Middle frontal gyrus (tissue), 1 donor: ENCODE results near the gene FMO1.
"Not testable (repeated sequence)": the region's sequence is repeated elsewhere in the genome, so short reads cannot be mapped to it uniquely, and the experiment has no call there.

Source experiments
- DNase-seq: peaks from one replicate; pipeline ENCODE4 v3.0.0-alpha.2; 2015; ENCODE audit warnings: low spot score; ENCODE audit errors: extremely low spot score

Gene FMO1

DNA sequence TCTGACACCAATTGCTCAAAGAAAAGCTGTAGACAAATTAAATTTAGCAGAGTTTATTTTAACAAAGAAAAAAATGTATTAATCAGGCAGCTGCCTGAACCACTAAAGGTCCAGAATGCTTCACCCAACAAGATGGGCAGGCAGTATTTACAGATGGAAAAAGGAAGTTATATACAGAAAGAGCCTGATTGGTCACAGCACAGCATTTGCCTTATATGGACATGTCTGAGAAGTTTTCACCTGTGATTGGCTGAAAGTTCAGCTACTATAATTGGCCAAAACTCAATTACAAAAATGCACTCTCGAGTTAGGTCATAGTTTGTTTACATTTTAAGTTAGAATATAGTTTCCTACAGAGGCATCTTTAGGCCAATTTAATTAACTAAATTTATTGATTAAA lies 15.1 kb upstream of the FMO1 start:
- no peak for DNase-seq

DNA sequence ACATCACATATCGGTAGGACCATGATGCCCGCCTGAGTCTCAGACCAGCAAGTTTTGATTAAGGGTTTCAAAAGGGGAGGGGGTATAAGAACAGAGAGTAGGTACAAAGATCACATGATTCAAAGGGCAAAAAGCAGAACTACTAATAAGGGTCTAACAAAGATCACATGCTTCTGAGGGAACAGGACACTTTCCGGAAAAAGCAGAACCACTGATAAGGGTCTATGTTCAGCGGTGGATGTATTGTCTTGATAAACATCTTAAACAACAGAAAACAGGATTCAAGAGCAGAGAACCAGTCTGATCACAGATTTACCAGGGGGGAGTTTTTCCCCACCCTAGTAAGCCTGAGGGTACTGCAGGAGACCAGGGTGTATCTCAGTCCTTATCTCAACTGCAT lies 12.1 kb upstream of the FMO1 start:
- DNase-seq = not testable (repeated sequence)

DNA sequence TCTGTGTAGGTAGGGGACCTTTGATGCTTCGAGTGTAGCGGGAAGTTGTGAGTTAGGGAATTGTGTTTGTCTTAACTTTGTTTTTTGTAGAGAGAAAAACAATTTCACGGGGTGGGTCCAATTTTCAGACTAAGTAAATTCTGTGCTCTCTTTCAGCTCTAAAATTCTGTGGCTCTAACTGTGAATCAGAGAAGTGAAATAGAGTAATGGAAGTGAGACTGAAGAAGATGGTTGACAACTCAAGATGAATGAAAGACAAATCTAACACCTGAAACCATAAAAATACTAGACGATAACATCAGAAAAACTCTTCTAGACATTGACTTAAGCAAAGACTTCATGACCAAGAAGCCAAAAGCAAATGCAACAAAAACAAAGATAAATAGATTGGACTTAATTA lies 4.4 kb upstream of the FMO1 start:
- DNase-seq = no peak

DNA sequence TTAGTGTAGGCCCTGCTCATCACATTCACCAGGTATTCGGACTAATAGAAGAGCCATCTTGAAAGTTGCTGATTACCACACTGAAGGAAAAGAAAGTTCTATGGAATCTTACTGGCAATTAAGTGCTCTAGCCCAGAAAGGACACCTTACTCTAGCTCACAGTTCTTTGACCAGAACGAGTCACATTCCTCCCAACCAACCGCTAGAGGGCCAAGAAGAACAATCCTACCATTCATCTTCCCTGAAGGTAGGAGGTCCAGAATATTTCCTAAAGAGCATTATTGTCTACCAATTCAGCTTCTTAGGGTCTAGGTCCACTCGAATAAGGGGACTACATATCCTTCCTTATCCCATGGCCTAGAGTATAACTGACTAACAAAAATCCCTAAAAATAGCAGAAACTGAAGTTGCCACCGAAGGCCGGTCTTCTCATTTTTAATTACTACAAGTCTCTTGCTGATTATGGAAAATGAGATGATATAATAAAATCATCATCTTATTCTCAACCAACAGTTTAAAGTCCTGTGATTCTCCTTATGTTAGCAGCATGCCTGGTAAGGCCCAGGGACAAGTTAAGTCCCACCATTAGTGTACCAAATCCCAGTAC lies 2.7 kb upstream of the FMO1 start:
- DNase-seq = no peak

DNA sequence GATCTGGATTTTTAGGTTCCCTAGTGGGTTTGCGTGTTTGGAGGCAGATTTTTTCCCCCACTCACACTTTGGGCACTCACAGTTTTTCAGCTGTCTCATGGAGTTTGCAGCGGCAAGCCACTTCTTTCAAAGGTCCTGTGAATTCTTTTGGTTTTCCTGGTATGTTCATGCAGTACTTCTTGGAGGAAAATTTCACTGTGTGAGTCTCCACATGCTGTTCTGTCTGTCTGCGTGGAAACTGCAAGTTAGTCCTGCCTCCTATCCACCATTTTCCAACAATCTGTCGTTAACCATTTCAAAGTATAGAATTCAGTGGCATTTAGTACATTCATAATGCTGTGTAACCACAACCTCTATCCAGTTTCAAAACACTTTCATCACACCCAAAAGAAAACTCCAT lies 793 bp upstream of the FMO1 start:
- DNase-seq = no peak

DNA sequence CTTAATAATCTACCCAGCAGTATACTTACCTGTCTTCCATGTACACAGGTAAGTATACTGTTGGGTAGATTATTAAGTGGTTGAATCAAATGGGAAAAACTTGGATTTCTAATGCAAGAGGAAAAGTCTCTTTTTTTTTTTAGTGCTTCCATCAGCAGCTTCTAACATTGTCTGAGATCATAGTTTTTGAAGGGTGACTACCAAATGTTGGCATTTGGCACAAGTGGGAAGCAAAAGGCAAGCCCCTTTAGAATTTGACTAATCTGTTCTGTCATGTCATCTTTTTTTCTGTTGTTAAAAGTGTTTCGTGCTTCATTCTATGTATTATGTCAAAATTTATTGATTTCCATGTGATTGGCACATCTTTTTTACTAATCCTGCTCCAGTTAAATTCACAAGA lies 547 bp downstream of the FMO1 start:
- no peak for DNase-seq

DNA sequence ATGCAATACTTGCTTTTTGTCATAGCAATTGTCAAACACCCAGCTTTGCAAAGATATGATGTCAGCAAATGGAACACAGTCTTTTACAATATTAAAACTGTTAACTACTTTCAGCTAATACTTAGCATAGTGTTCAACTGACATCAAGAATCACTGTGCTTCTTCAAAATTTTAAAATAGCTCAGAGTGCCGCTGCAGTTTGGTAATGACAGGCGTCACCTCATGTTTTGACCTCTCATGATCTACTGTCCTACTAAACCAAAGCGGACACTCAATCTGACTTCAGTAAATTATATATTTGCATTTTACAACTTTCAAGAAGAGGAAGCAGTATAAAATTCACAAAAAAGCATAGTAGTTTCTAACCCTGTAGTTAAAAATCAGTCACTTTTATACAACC lies 2.0 kb downstream of the FMO1 start:
- DNase-seq = no peak

DNA sequence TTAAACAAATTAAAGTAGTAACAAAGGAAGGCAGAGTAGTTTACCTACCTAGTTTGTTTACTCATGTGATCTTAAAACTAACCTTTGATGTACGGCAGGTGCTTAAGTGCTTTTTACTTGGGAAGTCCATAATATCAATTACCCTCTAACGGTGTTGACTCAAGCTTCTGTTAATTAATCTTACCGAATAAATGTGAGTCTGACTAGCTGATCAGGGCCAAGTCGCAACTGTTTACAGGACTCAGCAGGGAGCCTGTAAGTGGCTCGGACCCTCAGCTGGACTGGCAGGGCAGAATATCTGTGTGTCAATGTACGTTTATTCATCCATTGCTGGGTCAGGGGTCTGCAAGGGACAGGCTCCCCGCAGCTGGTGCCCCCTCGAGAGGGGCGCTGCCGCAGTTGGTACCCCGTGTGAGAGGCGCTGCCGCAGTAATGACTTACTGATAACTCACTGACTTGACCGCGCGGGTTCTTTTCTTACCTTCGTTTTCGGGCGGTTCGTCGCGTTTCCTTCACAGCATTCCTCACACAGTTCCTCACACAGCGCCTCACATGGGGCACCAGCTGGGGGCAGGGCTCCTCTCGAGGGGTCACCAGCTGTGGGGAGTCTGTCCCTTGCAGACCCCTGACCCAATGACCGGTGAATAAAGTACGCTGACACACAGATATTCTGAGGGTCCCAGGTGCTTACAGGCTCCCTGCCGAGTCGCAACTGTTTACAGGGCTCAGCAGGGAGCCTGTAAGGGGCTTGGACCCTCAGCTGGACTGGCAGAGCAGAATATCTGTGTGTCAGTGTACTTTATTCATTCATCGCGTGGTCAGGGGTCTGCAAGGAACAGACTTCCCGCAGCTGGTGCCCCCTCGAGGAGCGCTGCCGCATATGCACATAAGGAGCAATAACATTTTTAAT lies 3.0 kb downstream of the FMO1 start:
- no peak for DNase-seq

DNA sequence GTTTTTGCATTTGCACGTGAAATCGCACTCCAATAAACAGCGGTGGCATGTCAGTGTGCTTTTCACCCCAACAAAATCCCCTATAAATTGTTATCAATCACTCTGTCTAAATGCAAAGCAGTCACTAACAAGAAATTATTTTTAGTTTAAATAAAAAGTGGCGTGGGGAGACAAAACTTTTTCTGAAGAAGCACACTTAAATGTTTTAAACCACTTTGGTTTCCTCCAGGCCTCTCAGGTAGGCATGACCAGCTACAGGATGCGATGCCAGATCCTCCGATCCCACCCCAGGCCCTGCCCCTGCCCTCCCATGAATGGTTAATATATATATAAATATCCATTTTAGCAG lies 3.6 kb downstream of the FMO1 start:
- no peak for DNase-seq

DNA sequence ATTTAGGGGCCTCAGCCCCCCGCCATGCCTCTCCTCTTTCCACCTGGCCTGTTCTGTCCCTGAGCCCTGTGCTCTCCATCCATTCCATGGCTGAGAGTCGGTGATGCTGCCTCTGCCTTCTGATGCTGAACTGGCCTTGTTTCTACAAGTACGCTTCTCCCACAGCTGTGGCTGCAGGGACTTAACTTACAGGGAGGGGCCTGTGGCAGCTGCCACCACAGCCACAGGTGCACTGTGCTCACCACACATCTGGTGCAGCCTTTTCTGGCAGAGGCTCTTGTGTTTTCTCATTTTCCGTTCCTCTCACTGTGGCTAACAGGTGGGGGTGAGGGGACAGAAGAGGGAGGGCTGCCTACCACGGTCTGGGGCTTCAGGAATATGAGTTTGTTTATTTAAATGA lies 4.2 kb downstream of the FMO1 start:
- no peak for DNase-seq

DNA sequence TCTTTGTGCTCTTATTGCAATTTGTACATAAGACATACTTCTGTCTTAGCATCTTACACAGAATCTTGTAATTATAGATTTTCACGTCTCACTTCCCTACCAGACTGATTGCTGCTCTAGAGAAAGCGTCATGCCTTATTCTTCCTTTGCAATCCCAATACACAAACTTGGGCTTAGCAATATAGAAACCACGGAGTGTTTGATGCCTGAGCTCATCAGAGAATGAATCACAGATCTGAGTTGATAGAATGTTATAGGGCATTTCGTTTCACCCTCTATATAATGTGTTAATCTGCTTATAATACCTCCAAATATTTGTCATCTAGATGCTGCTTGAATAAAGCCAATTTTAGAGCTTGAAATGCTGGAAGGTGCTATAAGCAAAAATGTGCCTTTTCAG lies 6.6 kb downstream of the FMO1 start:
- DNase-seq = no peak

DNA sequence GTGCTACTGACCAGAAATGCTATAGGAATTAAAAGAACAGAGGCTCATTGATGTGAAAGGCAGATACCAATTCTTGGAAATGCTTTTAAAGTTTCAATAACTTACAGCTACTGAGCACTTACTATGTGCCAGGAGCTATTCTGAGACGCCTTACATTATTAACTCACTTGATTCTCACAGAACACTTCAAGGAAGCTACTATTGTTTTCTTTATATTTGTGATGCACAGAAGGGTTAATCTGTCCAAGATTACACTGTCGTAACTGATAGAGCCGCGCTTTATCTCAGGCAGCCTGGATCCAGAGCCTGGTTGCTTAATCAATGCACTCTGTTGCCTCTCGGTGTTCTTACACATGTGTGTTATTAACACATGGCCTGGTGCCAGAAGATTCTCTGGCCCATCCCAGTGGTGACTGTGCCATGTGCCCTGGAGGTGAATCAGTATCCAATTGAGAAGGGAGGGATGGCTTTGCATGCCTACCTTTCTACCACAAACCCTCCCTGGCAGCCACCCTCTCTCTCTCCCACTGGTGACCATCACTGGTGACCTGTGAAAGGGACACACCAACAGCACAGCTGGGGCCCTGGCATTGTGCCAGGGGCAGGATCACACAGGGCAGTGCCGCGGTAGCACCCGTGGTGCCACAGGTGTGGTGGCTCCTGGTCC lies 8.8 kb downstream of the FMO1 start:
- DNase-seq = no peak

DNA sequence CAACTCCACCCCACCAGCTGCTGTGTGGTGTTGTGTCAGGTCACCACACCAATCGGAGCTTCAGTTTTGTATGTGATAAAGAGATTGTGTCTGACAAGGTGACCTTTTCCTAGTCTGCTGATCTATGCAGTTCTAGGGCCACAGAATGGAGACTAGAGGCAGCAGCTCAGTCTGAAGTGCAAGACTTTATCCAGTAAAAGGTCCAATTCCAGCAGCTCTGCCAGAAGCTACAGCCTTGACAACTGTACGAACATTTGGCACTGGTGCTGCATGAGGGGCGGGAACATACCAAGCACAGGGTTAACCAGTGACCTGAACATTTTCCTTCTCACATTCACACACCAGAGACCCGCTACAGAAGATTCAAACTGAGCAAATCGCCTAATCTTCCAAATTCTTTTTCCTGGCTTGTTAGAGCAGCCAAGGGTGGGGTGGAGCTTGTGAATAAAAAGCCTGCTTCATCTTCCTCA lies 9.3 kb downstream of the FMO1 start:
- DNase-seq = no peak

DNA sequence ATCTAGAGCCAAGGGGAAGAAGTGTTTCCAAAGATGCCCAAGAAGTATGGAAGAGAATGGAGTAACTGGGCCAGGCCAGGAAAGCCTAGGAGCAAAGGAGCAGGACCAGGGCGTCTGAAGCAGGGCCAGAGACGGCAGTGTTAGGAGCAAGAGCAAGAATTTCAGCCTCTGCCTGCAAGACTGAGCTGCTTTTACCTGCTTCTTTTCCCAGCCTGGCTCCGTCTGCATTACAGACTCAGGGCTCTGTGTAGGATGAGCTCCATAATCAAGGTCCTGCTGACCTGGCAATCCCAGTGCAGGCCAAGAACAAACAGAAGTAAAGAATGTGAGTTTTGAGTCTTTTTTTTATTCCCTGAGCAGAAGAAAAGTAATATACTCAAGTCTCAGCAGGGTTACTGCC lies 10.1 kb downstream of the FMO1 start:
- DNase-seq = no peak

DNA sequence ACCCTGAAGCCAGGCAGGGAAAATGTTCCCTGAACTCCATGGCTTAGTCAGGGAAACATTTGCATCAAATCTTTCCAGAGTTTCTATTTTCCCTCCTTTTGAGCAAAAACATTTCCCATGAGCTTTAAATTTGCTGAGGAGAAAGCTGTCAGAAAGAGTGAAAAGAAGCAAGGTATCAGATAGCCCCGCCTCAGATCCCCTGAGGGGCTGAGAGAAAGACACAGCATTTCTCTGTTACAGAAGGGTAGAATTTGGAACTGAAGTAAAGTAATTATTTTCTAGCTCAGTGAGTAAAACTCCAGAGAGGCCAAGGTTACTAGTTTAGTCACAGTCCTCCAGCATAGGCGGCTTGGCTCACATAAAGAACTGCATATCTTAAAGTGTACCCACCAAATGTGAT lies 10.6 kb downstream of the FMO1 start:
- no peak for DNase-seq

DNA sequence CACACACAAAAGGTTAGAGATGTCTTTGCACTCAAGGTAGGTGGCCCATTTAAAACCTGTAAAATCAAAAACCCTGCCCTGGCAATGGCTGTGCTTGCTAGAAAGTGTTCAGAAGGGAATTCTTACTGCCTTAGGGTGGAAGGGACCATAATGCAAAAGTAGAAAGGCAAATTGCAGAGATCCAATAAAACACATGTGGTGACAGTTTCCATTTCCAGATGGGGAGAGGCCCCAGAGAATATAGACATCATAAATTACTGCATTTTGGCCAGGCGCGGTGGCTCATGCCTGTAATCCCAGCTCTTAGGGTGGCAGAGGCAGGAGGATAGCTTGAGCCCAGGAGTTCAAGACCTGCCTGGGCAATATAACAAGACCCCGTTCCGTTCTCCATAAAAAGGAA lies 13.0 kb downstream of the FMO1 start:
- DNase-seq = no peak

DNA sequence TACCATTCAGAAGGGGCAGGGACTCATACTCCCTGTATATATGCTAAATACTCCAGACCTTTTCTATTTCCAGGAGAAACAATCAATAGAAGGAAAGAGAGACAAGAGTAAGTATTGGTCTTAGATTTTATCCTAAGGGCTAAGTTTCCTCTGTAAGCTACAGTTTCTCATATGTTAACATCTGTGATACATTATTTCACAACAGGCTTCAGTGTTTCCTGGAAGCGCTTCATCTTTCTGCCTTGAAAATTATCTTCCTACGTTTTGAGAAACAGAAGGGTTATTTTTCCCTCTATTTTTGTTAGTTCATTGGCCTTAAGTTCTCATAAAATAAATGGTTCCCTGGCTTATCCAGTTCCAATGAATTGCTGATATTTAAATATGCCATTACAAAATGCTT lies 15.6 kb downstream of the FMO1 start:
- no peak for DNase-seq

DNA sequence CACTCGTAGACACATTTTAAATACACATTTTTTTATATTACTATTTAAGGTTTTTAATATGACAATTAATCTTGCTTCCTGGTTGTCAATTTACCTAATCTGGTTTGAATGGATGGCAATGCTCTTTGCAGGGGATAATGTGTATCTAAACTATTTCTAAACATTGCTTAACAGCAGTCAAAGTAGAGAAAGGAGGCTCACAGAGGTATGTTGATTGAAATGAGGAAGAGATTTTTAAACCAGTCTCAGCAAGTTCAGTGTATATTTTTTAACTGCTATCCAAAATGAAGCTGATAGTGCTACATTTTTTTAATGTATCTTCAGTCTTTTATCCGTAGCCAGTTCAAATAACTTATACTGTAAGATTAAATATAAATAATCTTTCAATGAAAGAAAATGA lies 17.4 kb downstream of the FMO1 start:
- DNase-seq = no peak

DNA sequence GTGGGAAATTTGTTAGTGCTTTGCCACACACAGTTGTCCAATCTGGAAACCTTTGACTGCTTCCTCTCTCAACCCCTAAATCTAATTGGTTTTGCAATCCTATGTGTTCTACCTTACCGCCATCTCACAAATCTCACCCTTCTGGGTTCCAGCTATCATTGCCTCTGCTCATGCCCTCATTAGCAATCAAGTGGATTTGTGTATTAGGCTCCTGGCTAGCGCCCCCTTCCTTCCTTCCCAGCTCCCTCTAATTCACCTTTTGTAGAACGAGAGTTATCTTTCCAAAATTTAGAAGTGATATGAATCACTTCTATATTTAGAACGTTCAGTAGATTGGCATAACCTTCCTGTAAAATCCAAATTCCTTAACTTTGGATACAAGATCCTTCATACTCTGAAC lies 18.6 kb downstream of the FMO1 start:
- DNase-seq = no peak

DNA sequence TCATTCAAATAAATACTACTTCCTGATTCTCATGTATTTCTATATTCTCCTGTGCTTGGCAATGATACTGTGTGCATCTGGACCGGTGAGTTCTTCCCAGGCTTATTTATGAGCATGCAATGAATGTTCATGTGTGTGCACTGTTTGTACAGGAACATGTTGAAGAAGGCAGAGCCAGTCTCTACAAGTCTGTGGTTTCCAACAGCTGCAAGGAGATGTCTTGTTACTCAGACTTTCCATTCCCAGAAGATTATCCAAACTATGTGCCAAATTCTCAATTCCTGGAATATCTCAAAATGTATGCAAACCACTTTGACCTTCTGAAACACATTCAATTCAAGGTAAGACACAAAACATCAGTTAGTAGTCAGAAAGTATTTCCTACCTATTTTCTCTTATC lies 19.1 kb downstream of the FMO1 start:
- no peak for DNase-seq

DNA sequence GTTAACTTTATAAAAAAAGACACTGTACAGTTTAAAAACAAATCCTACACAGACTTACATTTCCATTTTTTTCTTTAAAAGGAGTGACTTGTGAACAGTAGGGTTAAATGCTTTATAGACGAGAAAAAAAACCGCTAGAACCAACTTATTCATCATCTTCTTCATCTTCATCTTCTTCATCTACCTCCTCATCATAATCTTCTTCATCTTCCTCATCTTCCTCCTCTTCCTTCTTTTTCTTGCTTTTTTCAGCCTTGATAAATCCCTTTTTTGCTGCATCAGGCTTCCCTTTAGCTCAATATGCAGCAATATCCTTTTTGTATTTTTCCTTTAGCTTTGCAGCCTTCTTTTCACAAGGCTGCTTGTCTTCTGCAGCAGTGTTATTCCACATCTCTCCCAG lies 22.5 kb downstream of the FMO1 start:
- DNase-seq = no peak

DNA sequence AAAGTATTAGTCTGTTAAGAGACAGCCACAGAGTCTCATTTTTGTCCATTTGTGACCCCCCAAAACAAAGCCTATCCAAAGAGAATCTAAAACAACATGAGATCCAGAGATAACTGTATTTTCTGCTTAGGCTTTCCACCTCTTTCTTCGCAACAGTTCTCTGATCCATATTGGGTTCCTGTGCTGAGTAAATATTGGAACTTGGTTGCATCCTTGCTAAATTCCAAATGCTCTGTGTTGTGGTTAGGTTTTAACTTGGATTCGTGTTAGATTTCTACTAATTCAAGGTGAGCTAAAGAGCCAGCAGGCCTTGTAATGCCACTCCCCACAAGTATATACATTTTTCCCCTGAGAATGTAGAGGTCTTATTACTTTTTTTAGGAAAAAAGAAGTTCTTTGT lies 29.2 kb downstream of the FMO1 start:
- no peak for DNase-seq

DNA sequence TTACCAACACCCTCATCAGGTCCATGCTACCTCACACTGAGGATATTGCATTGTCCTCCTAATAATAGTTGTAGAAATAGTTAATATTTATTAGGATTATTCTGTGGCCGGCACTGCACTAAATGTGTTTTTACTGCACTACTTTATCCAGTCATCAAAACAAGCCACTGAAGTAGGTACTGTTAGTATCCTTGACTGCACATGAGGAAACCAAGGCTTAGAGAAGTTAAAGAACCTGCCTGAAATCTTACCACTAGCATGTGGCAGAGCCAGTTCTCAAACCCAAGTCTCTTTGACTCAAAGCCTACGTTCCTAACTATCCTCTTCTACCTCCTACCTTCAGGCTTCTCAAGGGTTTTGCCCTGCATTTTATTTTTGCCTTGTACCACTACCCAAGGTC lies 30.9 kb downstream of the FMO1 start:
- no peak for DNase-seq
